HCT116 (cell line): ENCODE data around the gene RPS24.

ENCODE experiments used
- CEBPB ChIP-seq: IDR thresholded peaks from 2 replicates; pipeline ENCODE4 v1.6.1; 2012; ENCODE audit warnings: low read depth
- EGR1 ChIP-seq: IDR thresholded peaks from 2 replicates; pipeline ENCODE4 v1.6.1; 2012; ENCODE audit warnings: low read depth
- EZH2 ChIP-seq: fragments of 200-600 bp; sonication (generic); IDR thresholded peaks from 2 replicates; pipeline ENCODE4 v1.6.1; 2017; ENCODE audit warnings: antibody characterized with exemption, mixed run types
- EZH2phosphoT487 ChIP-seq: fragments of 200-600 bp; IDR thresholded peaks from 2 replicates; pipeline ENCODE4 v1.6.1; 2018; ENCODE audit warnings: antibody characterized with exemption, borderline replicate concordance
- POLR2A ChIP-seq: IDR thresholded peaks from 2 replicates; pipeline ENCODE4 v1.7.0; 2011; ENCODE audit warnings: borderline replicate concordance; ENCODE audit not compliant: insufficient read depth, insufficient read length; ENCODE audit errors: extremely low read depth
- RAD21 ChIP-seq: IDR thresholded peaks from 2 replicates; pipeline ENCODE4 v1.6.1; 2012; ENCODE audit warnings: low read depth, mild to moderate bottlenecking
- SIN3A ChIP-seq: IDR thresholded peaks from 2 replicates; pipeline ENCODE4 v1.6.1; 2012; ENCODE audit warnings: low read depth
- YY1 ChIP-seq: IDR thresholded peaks from 2 replicates; pipeline ENCODE4 v1.6.1; 2011; ENCODE audit warnings: low read length, low read depth, moderate library complexity, mild to moderate bottlenecking; ENCODE audit not compliant: insufficient replicate concordance; ENCODE audit errors: extremely low read depth
- ZFX ChIP-seq: fragments of 450-650 bp; IDR thresholded peaks from 2 replicates; pipeline ENCODE4 v1.6.1; 2017
- ZNF274 ChIP-seq: fragments of 200-500 bp; sonication (Bioruptor generic); IDR thresholded peaks from 2 replicates; pipeline ENCODE4 v1.6.1; 2014; ENCODE audit warnings: mild to moderate bottlenecking, low read depth, low read length, inconsistent platforms
- TF ChIP-seq, protein P1 (sequence below), 3 experiments: fragments of 200-600 bp in 1 of 3; sonication (generic) in 1 of 3; IDR thresholded peaks in 2 of 3; conservative IDR thresholded peaks in 1 of 3; 2 replicates each; pipeline ENCODE4 v1.5.1; 2012 to 2017; ENCODE audit warnings: low read depth in 2 of 3, low read length in 2 of 3, antibody characterized with exemption in 1 of 3, borderline replicate concordance in 1 of 3, control low read depth in 1 of 3, mild to moderate bottlenecking in 1 of 3, mixed read lengths in 1 of 3, mixed run types in 1 of 3, moderate library complexity in 1 of 3; ENCODE audit not compliant: insufficient read depth in 1 of 3
- TF ChIP-seq, protein P2 (sequence below): IDR thresholded peaks from 2 replicates; pipeline ENCODE4 v1.6.1; 2012; ENCODE audit warnings: low read depth
- TF ChIP-seq, protein P3 (sequence below): IDR thresholded peaks from 2 replicates; pipeline ENCODE4 v1.6.1; 2012

DNA sequence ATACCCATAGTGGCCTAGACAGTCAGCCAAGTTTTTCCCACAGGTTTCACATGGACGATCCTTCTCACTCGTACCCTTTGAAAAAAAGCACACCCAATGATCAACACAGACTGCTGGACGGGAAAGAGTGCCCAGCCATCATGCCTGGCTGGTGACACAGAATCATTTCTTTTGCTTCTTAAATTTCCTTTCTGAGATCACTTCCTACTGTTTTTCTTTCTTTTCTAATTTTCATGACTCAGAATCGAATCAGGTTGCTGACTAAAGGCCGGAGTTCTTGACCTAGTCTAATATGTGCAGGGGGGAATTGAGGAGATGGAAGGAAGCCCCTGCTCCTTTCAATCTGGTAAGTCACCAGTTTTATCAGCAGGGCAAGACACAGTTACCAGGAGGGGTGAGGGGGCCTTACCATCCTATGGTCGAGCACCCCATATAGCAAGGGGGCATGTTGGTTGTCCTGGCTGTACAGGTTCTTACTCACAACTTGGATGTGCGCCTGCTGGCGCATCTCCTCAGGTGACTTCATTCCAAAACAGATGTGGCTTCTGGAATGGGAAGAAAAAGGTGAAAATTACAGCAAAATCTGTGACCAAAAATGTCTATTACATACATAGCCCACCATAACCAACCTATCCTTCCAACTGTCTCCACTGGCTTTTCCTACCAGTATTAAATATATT is 7.8 kb upstream of the RPS24 start:
- TF ChIP-seq POLR2A (no peak), SIN3A (no peak), ZFX (no peak), EZH2phosphoT487 (no peak), YY1 (no peak), EGR1 (no peak), RAD21 (no peak), EZH2 (no peak), ZNF274 (no peak), CEBPB (no peak)
- TF ChIP-seq, protein P1, sequence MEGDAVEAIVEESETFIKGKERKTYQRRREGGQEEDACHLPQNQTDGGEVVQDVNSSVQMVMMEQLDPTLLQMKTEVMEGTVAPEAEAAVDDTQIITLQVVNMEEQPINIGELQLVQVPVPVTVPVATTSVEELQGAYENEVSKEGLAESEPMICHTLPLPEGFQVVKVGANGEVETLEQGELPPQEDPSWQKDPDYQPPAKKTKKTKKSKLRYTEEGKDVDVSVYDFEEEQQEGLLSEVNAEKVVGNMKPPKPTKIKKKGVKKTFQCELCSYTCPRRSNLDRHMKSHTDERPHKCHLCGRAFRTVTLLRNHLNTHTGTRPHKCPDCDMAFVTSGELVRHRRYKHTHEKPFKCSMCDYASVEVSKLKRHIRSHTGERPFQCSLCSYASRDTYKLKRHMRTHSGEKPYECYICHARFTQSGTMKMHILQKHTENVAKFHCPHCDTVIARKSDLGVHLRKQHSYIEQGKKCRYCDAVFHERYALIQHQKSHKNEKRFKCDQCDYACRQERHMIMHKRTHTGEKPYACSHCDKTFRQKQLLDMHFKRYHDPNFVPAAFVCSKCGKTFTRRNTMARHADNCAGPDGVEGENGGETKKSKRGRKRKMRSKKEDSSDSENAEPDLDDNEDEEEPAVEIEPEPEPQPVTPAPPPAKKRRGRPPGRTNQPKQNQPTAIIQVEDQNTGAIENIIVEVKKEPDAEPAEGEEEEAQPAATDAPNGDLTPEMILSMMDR (IDR thresholded peaks at IDR 0.05 in 2 of 3, conservative IDR thresholded peaks at IDR 0.05 in 1 of 3; ENCODE audit: borderline replicate concordance in 1 of 3, insufficient read depth in 1 of 3, low read depth in 2 of 3, low read length in 2 of 3), result no peak
- TF ChIP-seq, protein P2, sequence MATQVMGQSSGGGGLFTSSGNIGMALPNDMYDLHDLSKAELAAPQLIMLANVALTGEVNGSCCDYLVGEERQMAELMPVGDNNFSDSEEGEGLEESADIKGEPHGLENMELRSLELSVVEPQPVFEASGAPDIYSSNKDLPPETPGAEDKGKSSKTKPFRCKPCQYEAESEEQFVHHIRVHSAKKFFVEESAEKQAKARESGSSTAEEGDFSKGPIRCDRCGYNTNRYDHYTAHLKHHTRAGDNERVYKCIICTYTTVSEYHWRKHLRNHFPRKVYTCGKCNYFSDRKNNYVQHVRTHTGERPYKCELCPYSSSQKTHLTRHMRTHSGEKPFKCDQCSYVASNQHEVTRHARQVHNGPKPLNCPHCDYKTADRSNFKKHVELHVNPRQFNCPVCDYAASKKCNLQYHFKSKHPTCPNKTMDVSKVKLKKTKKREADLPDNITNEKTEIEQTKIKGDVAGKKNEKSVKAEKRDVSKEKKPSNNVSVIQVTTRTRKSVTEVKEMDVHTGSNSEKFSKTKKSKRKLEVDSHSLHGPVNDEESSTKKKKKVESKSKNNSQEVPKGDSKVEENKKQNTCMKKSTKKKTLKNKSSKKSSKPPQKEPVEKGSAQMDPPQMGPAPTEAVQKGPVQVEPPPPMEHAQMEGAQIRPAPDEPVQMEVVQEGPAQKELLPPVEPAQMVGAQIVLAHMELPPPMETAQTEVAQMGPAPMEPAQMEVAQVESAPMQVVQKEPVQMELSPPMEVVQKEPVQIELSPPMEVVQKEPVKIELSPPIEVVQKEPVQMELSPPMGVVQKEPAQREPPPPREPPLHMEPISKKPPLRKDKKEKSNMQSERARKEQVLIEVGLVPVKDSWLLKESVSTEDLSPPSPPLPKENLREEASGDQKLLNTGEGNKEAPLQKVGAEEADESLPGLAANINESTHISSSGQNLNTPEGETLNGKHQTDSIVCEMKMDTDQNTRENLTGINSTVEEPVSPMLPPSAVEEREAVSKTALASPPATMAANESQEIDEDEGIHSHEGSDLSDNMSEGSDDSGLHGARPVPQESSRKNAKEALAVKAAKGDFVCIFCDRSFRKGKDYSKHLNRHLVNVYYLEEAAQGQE, result no peak
- TF ChIP-seq, protein P3, sequence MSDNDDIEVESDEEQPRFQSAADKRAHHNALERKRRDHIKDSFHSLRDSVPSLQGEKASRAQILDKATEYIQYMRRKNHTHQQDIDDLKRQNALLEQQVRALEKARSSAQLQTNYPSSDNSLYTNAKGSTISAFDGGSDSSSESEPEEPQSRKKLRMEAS, result no peak
